A673 (cell line): ENCODE results near the gene FMO5. TPM values are rescaled to one million over a fixed set of nuclear protein-coding genes. Genes with fewer than 3 reads are reported as not detected.

Source experiments
- BruUV-seq: library from RNA; stranded (reverse); fragments of 400-500 nt; replicated peaks from 2 replicates; lab custom pipeline; 2021; lab: Mats Ljungman, UMichigan
- CTCF ChIA-PET: fragments of 300-600 bp; sonication (Branson Sonifier 250); formaldehyde crosslinking; loops from one replicate; lab custom pipeline; 2022; ENCODE audit warnings: antibody characterized with exemption; lab: Charles Lee
- POLR2A ChIA-PET: fragments of 300-600 bp; sonication (Branson Sonifier 250); formaldehyde crosslinking; loops from one replicate; lab custom pipeline; 2022; ENCODE audit warnings: antibody characterized with exemption; ENCODE audit not compliant: low non-redundant PET; lab: Charles Lee
- DNase-seq: peaks from one replicate; pipeline ENCODE4 v3.0.0-alpha.2; 2015; ENCODE audit warnings: low spot score
- H3K27ac ChIP-seq: fragments of 200-600 bp; sonication (generic); 2 replicates; pipeline ENCODE4 v1.5.1; 2016; ENCODE audit warnings: mixed run types, low read depth, mild to moderate bottlenecking, mixed read lengths, antibody characterized with exemption, low read length; ENCODE audit not compliant: poor library complexity, severe bottlenecking
- H3K27me3 ChIP-seq: fragments of 200-600 bp; sonication (generic); replicated peaks from 2 replicates; pipeline ENCODE4 v1.6.1; 2017; ENCODE audit warnings: mixed run types, low read depth, mild to moderate bottlenecking, mixed read lengths, antibody characterized with exemption, low read length; ENCODE audit not compliant: insufficient read depth, poor library complexity
- H3K36me3 ChIP-seq: fragments of 200-600 bp; sonication (generic); 2 replicates; pipeline ENCODE4 v1.6.1; 2016; ENCODE audit warnings: mixed run types, mild to moderate bottlenecking, mixed read lengths, antibody characterized with exemption, low read length; ENCODE audit not compliant: insufficient read depth, poor library complexity, severe bottlenecking
- H3K4me1 ChIP-seq: fragments of 200-600 bp; sonication (generic); 2 replicates; pipeline ENCODE4 v1.6.1; 2017; ENCODE audit warnings: mixed run types, mild to moderate bottlenecking, mixed read lengths, antibody characterized with exemption, low read length; ENCODE audit not compliant: insufficient read depth, poor library complexity, severe bottlenecking
- H3K4me3 ChIP-seq: fragments of 200-600 bp; sonication (generic); 2 replicates; pipeline ENCODE4 v1.5.1; 2016; ENCODE audit warnings: low read depth, mixed run types, mild to moderate bottlenecking, mixed read lengths, low read length; ENCODE audit not compliant: poor library complexity, severe bottlenecking
- H3K9me3 ChIP-seq: fragments of 200-600 bp; sonication (generic); 2 replicates; pipeline ENCODE4 v1.6.1; 2016; ENCODE audit warnings: mixed run types, low read depth, mild to moderate bottlenecking, mixed read lengths, antibody characterized with exemption, low read length; ENCODE audit not compliant: poor library complexity, severe bottlenecking
- CTCF ChIP-seq: fragments of 300-800, 200-600 bp; sonication (generic); conservative IDR thresholded peaks from 2 replicates; pipeline ENCODE4 v1.5.1; 2017; ENCODE audit warnings: low read depth, mild to moderate bottlenecking, antibody characterized with exemption, low read length, moderate library complexity, mixed read lengths
- EZH2 ChIP-seq: fragments of 200-600 bp; sonication (generic); IDR thresholded peaks from 2 replicates; pipeline ENCODE4 v1.6.1; 2017; ENCODE audit warnings: borderline replicate concordance, low read depth, mild to moderate bottlenecking, mixed read lengths, antibody characterized with exemption, low read length; ENCODE audit not compliant: poor library complexity, severe bottlenecking
- intact Hi-C: fragments of 100-400 bp; cut with micrococcal nuclease; formaldehyde crosslinking; loops from one replicate; pipeline ENCODE4 v1.10.0; 2022; ENCODE audit not compliant: unreplicated experiment
- total RNA-seq: library from RNA; stranded (reverse); gene quantifications from 2 replicates; pipeline ENCODE4 v1.2.3, GENCODE V29; 2021

FMO5 gene
- total RNA-seq, 1 experiment from 2014 or later: 0.24 TPM

DNA sequence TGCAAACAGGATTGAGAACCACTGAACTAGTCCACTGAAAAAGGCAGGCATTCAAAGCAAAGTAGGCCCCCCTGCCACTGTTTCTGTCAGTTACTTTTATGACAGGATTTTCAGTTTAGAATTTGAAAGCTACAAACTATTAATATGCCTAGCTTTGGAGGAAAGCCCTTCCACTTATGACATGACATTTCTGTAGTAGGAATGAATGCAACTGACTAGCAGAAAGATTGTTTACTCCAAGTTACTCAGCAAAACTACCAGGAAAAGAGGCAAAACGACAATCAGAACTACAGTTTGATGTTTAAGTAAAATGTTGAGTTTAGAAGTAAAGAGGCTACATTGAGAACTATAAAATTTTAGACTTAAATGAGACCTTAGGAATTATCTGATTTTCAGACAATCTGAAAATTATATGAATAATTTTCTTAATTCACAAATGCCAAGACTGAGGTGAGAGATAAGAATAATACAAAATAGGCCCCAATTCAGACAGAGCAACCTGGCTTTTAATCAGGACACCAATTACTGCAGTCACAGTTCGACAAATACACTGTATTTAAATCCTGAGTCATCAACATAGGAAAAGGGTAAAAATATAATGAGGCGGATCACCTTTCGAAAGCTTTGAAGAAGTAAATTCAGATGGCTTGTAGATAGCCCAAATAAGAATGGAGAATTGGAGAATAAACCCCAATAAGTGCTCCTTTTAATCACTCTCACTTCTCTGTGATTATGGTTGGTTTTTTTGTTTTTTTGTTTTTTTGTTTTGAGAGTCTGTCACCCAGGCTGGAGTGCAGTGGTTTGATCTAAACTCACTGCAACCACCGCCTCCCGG lies 55.1 kb downstream of the FMO5 start:
- POLR2A ChIA-PET: no interaction called here
- intact Hi-C loops: no loop called here
- Histone ChIP-seq H3K4me1 (peaks cover 17% of the 10 kb centered on the region), H3K27ac (no peak overlapping the region), H3K9me3 (no peaks in the 10 kb centered on the region), H3K27me3 (no peaks in the 10 kb centered on the region), H3K36me3 (no peaks in the 10 kb centered on the region), H3K4me3 (peak overlapping the region; percentile 70)
- CTCF ChIA-PET: no interaction called here
- TF ChIP-seq CTCF: no peak
- TF ChIP-seq EZH2: no peak
- no peak for DNase-seq
- BruUV-seq: no TSS peak

DNA sequence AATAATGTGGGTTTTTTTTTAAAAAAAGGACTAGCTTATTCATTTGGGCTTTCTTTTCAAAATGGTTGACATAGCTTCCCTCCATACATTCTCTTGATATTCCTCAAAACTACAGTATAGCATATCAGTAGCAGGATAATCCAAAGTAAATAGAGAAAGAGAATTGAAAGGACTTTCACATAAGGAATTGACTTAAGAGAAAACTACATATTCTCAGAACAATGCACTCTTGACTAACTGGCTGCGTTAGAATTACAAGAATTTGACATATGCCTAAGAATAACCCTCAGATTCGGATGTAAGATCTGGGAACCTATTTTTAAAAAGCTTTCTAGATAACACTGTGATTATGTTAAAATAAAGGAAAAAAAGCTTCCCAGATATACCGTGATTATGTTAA lies 56.0 kb downstream of the FMO5 start:
- Histone ChIP-seq H3K36me3 (no peaks in the 10 kb centered on the region), H3K27ac (no peak overlapping the region), H3K4me1 (peaks cover 17% of the 10 kb centered on the region), H3K27me3 (no peaks in the 10 kb centered on the region), H3K9me3 (no peaks in the 10 kb centered on the region), H3K4me3 (no peak overlapping the region)
- DNase-seq: no peak
- intact Hi-C loops: no loop called here
- TF ChIP-seq CTCF (no peak), EZH2 (no peak)
- ChIA-PET CTCF (no interaction called here), POLR2A (no interaction called here)
- no TSS peak for BruUV-seq

DNA sequence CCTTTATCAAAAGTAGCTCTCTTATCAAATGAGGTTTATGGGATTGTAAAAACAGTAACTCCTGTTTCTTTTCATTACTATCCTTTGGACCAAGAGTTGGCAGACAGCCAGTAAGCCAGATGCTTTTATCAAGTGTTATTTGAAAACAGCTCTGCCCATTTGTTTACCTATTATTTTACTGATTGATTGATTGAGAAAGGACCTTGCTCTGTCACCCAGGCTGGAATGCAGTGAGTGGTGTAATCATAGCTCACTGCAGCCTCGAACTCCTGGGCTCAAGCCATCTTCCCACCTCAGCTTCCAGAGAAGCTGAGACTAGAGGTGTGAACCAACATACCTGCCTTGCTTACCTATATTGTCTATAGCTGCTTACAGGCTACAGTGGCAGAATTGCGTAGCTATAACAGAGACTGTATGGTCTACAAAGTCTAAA lies 56.5 kb downstream of the FMO5 start:
- no peak for DNase-seq
- POLR2A ChIA-PET: no interaction called here
- no TSS peak for BruUV-seq
- TF ChIP-seq CTCF (no peak), EZH2 (no peak)
- Histone ChIP-seq H3K27ac (no peak overlapping the region), H3K36me3 (no peaks in the 10 kb centered on the region), H3K4me1 (peaks cover 17% of the 10 kb centered on the region), H3K4me3 (no peak overlapping the region), H3K27me3 (no peaks in the 10 kb centered on the region), H3K9me3 (no peaks in the 10 kb centered on the region)
- intact Hi-C loops: no loop called here
- CTCF ChIA-PET: no interaction called here
